ENCODE measurements around the gene RPTOR. TPM values are rescaled to one million over a fixed set of nuclear protein-coding genes. Genes with fewer than 3 reads are reported as not detected.

The RPTOR gene
- total RNA-seq, 4 donors from 2014 or later = 34.1 to 65.8 (median 43.6) TPM

- DNase-seq (ENCODE audit: extremely low spot score) = no peak
- Histone ChIP-seq H3K9me3 (no peaks in the 10 kb centered on the region), H3K27me3 (no peaks in the 10 kb centered on the region), H3K27ac (replicated peaks in 1 of 4) (no peak overlapping the region), H3K4me3 (no peak overlapping the region), H3K36me3 (peaks cover 0 to 7% (median 4%) of the 10 kb centered on the region in 4 donors), H3K4me1 (peaks cover 0 to 25% (median under 1%) of the 10 kb centered on the region in 4 donors)
- TF ChIP-seq EP300 (IDR thresholded peaks at IDR 0.05) (no peak), POLR2AphosphoS5 (IDR thresholded peaks at IDR 0.05) (no peak), CTCF (IDR thresholded peaks at IDR 0.05) (no peak), POLR2A (IDR thresholded peaks at IDR 0.05; ENCODE audit: low read depth) (no peak)
- WGBS = 100% methylated on average over 2 of the region's 2 CpGs
- intact Hi-C loops (cut with DNase I) = loop anchor here (10.0 kb wide), 1 partner anchor 71 kb away; no protein-coding TSS in a partner anchor
Measured at GRCh38 chr17:80935526-80935925, 390.9 kb downstream of the RPTOR start.

- no peak for TF ChIP-seq POLR2AphosphoS5 (IDR thresholded peaks at IDR 0.05)
- no peak for TF ChIP-seq POLR2A (IDR thresholded peaks at IDR 0.05; ENCODE audit: low read depth)
- H3K27me3 ChIP-seq = no peaks in the 10 kb centered on the region
- H3K9me3 ChIP-seq = no peaks in the 10 kb centered on the region
- H3K4me1 ChIP-seq = peaks cover under 1 to 25% (median 7%) of the 10 kb centered on the region in 4 donors
- peaks cover 0 to 11% (median 7%) of the 10 kb centered on the region in 4 donors for H3K36me3 ChIP-seq
- no peak for DNase-seq (ENCODE audit: extremely low spot score)
- H3K4me3 ChIP-seq = no peak overlapping the region
- H3K27ac ChIP-seq (replicated peaks in 1 of 4) = no peak overlapping the region
- intact Hi-C loops (cut with DNase I) = loop anchor here (10.0 kb wide), 1 partner anchor 71 kb away; no protein-coding TSS in a partner anchor
- 87% methylated on average over 4 of the region's 4 CpGs for WGBS
Measured at GRCh38 chr17:80936218-80936617, 391.6 kb downstream of the RPTOR start.

GRCh38 chr17:80936723-80937122, 392.1 kb downstream of the RPTOR start:
- no peaks in the 10 kb centered on the region for H3K9me3 ChIP-seq
- H3K4me3 ChIP-seq = no peak overlapping the region
- no peak overlapping the region for H3K27ac ChIP-seq (replicated peaks in 1 of 4)
- no peaks in the 10 kb centered on the region for H3K27me3 ChIP-seq
- 87% methylated on average over 12 of the region's 12 CpGs for WGBS
- no peak for DNase-seq (ENCODE audit: extremely low spot score)
- H3K36me3 ChIP-seq = peaks cover 0 to 11% (median 7%) of the 10 kb centered on the region in 4 donors
- intact Hi-C loops (cut with DNase I) = loop anchor here (10.0 kb wide), 1 partner anchor 72 kb away; no protein-coding TSS in a partner anchor
- H3K4me1 ChIP-seq = peaks cover 5 to 25% (median 12%) of the 10 kb centered on the region in 4 donors
- TF ChIP-seq POLR2A (IDR thresholded peaks at IDR 0.05; ENCODE audit: low read depth) = no peak
- TF ChIP-seq POLR2AphosphoS5 (IDR thresholded peaks at IDR 0.05) = no peak
- no peak for TF ChIP-seq CTCF (IDR thresholded peaks at IDR 0.05)
- TF ChIP-seq EP300 (IDR thresholded peaks at IDR 0.05) = no peak

GRCh38 chr17:80937462-80938381, 393.1 kb downstream of the RPTOR start:
- 75% methylated on average over 28 of the region's 28 CpGs for WGBS
- Histone ChIP-seq H3K4me1 (peaks cover 15 to 33% (median 21%) of the 10 kb centered on the region in 4 donors), H3K9me3 (no peaks in the 10 kb centered on the region), H3K4me3 (no peak overlapping the region), H3K27me3 (no peaks in the 10 kb centered on the region), H3K36me3 (peaks cover 0 to 14% (median 7%) of the 10 kb centered on the region in 4 donors), H3K27ac (replicated peaks in 1 of 4) (peak overlapping the region in 1 of 4 donors; percentile 1)
- TF ChIP-seq POLR2AphosphoS5 (IDR thresholded peaks at IDR 0.05) (no peak), POLR2A (IDR thresholded peaks at IDR 0.05; ENCODE audit: low read depth) (no peak), EP300 (IDR thresholded peaks at IDR 0.05) (no peak), CTCF (IDR thresholded peaks at IDR 0.05) (no peak)
- intact Hi-C loops (cut with DNase I) = loop anchor here (10.0 kb wide), 1 partner anchor 73 kb away; no protein-coding TSS in a partner anchor
- DNase-seq (ENCODE audit: extremely low spot score) = no peak

GRCh38 chr17:80938556-80938955, 393.9 kb downstream of the RPTOR start:
- no peak for DNase-seq (ENCODE audit: extremely low spot score)
- intact Hi-C loops (cut with DNase I) = loop anchor here (10.0 kb wide), 1 partner anchor 74 kb away; no protein-coding TSS in a partner anchor

More at GRCh38 chr17:80938556-80938955, 393.9 kb downstream of the RPTOR start:
- H3K9me3 ChIP-seq = no peaks in the 10 kb centered on the region
- TF ChIP-seq CTCF (IDR thresholded peaks at IDR 0.05) (no peak), EP300 (IDR thresholded peaks at IDR 0.05) (no peak), POLR2AphosphoS5 (IDR thresholded peaks at IDR 0.05) (no peak), POLR2A (IDR thresholded peaks at IDR 0.05; ENCODE audit: low read depth) (no peak)
- WGBS = 87% methylated on average over 12 of the region's 12 CpGs
- no peaks in the 10 kb centered on the region for H3K27me3 ChIP-seq
- peaks cover 0 to 18% (median 7%) of the 10 kb centered on the region in 4 donors for H3K36me3 ChIP-seq
- no peak overlapping the region for H3K4me3 ChIP-seq
- no peak overlapping the region for H3K27ac ChIP-seq (replicated peaks in 1 of 4)
- H3K4me1 ChIP-seq = peaks cover 23 to 41% (median 30%) of the 10 kb centered on the region in 4 donors

Measured in esophagus muscularis mucosa (tissue), 4 donors.